ENCODE data around the gene LAMC2. TPM values are rescaled to one million over a fixed set of nuclear protein-coding genes. Genes with fewer than 3 reads are reported as not detected.
"Not testable (repeated sequence)": the region's sequence is repeated elsewhere in the genome, so short reads cannot be mapped to it uniquely, and the experiment has no call there.

The LAMC2 gene
- total and polyA plus RNA-seq, 10 of the 15 experiments (the other 5 are each of a cell fraction or from before 2014, with no cell fraction given) = 0.27 to 1.5 (median 0.92) TPM

GRCh38 chr1:183273984-183274383, 87.9 kb downstream of the LAMC2 start:
- H3K4me2 ChIP-seq (ENCODE audit: control insufficient read depth, insufficient read depth); FAIRE-seq; H3K4me1 ChIP-seq (ENCODE audit: control insufficient read depth, insufficient read depth, low read length); H3K79me2 ChIP-seq (ENCODE audit: control insufficient read depth, insufficient read depth, low read length); ATAC-seq; H3K36me3 ChIP-seq (ENCODE audit: control insufficient read depth in 2 of 2, insufficient read depth in 2 of 2, low read length in 1 of 2); BruUV-seq (replicated peaks); H2AFZ ChIP-seq (ENCODE audit: control insufficient read depth, low read depth, low read length); H3K27me3 ChIP-seq (replicated peaks in 1 of 2; ENCODE audit: control insufficient read depth in 2 of 2, insufficient read depth in 2 of 2, low read length in 1 of 2); H3K4me3 ChIP-seq; DNase-seq (ENCODE audit: low read depth, low spot score); H3K9ac ChIP-seq (ENCODE audit: control insufficient read depth, insufficient read depth, low read length); H3K27ac ChIP-seq (ENCODE audit: control insufficient read depth, insufficient read depth); H3K9me3 ChIP-seq (replicated peaks; ENCODE audit: control insufficient read depth, insufficient read depth, low read length); in situ Hi-C loops (cut with MboI); H4K20me1 ChIP-seq (ENCODE audit: control insufficient read depth, insufficient read depth): not testable (repeated sequence)
- ChIA-PET SMC1A (ENCODE audit: uncharacterized antibody, unreplicated experiment) (interaction anchor here (1.5 kb wide), 1 partner anchor 44 kb away, joined by 3 read pairs; no protein-coding TSS in a partner anchor), POLR2A (interaction anchor here (0.9 kb wide), 1 partner anchor 13 kb away, joined by 3 read pairs; no protein-coding TSS in a partner anchor), RAD21 (ENCODE audit: unreplicated experiment) (interaction anchor here (0.7 to 1.5 kb wide), 2 partner anchors 10 to 295 kb away, joined by 3 read pairs; no protein-coding TSS in a partner anchor), CTCF (interaction anchor here (1.1 kb wide), 1 partner anchor 9 kb away, joined by 3 read pairs; no protein-coding TSS in a partner anchor)
- intact Hi-C loops (cut with micrococcal nuclease; ENCODE audit: unreplicated experiment) = loop anchor here (2.0 to 10.0 kb wide), 2 partner anchors 59 to 311 kb away; no protein-coding TSS in a partner anchor
- TF ChIP-seq IKZF1 (conservative IDR thresholded peaks at IDR 0.05) = peak; percentile 41; the same call in 1 of the 2 replicates
- WGBS (ENCODE audit: insufficient coverage, insufficient replicate concordance, low lambda C conversion rate, missing lambda C conversion rate) = 46% methylated on average over 4 of the region's 4 CpGs

DNA sequence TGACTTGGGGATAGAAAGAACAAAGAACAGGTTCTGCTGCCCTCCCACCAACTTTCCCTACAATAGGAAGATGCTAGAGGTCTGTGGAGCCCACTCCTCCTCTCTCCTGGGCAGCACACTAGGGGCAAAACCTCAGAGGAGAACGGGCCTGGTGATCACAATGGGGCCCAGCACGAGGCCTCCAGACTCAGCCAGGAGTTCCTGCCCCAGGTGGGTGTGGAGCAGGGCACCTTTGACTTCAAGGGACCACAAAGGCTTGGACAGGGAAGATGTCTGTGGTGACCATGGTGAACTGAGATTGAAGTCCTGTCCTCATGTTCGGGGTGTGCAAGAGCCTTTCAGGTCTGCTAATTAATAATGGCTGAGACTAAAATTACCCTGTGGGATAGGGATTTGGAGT, 88.8 kb downstream of the LAMC2 start:
- no peak overlapping the region for H2AFZ ChIP-seq (ENCODE audit: control insufficient read depth, low read depth, low read length)
- ChIA-PET POLR2A (no interaction called here), SMC1A (ENCODE audit: uncharacterized antibody, unreplicated experiment) (interaction anchor here (1.6 kb wide), 1 partner anchor 80 kb away, joined by 3 read pairs; no protein-coding TSS in a partner anchor), CTCF (interaction anchor here (1.1 to 2.2 kb wide), 2 partner anchors 8 to 47 kb away, joined by 3 to 8 read pairs; no protein-coding TSS in a partner anchor), RAD21 (ENCODE audit: unreplicated experiment) (interaction anchor here (0.6 kb wide), 1 partner anchor 61 kb away, joined by 3 read pairs; no protein-coding TSS in a partner anchor)
- no peaks in the 10 kb centered on the region for H3K36me3 ChIP-seq (ENCODE audit: control insufficient read depth in 2 of 2, insufficient read depth in 2 of 2, low read length in 1 of 2)
- FAIRE-seq = no peak
- in situ Hi-C loops (cut with MboI) = no loop called here
- H3K79me2 ChIP-seq (ENCODE audit: control insufficient read depth, insufficient read depth, low read length) = no peaks in the 10 kb centered on the region
- intact Hi-C loops (cut with micrococcal nuclease; ENCODE audit: unreplicated experiment) = loop anchor here (10.0 kb wide), 1 partner anchor 60 kb away; no protein-coding TSS in a partner anchor
- H3K4me1 ChIP-seq (ENCODE audit: control insufficient read depth, insufficient read depth, low read length) = no peaks in the 10 kb centered on the region; the same call in 1 of the 2 replicates
- no TSS peak for BruUV-seq (replicated peaks)
- H3K27ac ChIP-seq (ENCODE audit: control insufficient read depth, insufficient read depth) = no peak overlapping the region
- no peak overlapping the region for H3K9ac ChIP-seq (ENCODE audit: control insufficient read depth, insufficient read depth, low read length)
- no peaks in the 10 kb centered on the region for H4K20me1 ChIP-seq (ENCODE audit: control insufficient read depth, insufficient read depth)
- ATAC-seq = no peak
- H3K27me3 ChIP-seq (replicated peaks in 1 of 2; ENCODE audit: control insufficient read depth in 2 of 2, insufficient read depth in 2 of 2, low read length in 1 of 2) = no peaks in the 10 kb centered on the region
- no peak overlapping the region for H3K4me3 ChIP-seq
- WGBS (ENCODE audit: insufficient coverage, insufficient replicate concordance, low lambda C conversion rate, missing lambda C conversion rate) = 0% methylated on average over 3 of the region's 3 CpGs
- H3K4me2 ChIP-seq (ENCODE audit: control insufficient read depth, insufficient read depth) = no peak overlapping the region
- DNase-seq (ENCODE audit: low read depth, low spot score) = no peak
- no peaks in the 10 kb centered on the region for H3K9me3 ChIP-seq (replicated peaks; ENCODE audit: control insufficient read depth, insufficient read depth, low read length)
- TF ChIP-seq RBBP5 (conservative IDR thresholded peaks at IDR 0.05) = no peak
- TF ChIP-seq, protein P1, sequence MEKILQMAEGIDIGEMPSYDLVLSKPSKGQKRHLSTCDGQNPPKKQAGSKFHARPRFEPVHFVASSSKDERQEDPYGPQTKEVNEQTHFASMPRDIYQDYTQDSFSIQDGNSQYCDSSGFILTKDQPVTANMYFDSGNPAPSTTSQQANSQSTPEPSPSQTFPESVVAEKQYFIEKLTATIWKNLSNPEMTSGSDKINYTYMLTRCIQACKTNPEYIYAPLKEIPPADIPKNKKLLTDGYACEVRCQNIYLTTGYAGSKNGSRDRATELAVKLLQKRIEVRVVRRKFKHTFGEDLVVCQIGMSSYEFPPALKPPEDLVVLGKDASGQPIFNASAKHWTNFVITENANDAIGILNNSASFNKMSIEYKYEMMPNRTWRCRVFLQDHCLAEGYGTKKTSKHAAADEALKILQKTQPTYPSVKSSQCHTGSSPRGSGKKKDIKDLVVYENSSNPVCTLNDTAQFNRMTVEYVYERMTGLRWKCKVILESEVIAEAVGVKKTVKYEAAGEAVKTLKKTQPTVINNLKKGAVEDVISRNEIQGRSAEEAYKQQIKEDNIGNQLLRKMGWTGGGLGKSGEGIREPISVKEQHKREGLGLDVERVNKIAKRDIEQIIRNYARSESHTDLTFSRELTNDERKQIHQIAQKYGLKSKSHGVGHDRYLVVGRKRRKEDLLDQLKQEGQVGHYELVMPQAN (conservative IDR thresholded peaks at IDR 0.05) = no peak
- TF ChIP-seq HDGF (IDR thresholded peaks at IDR 0.05) = no peak
- TF ChIP-seq RB1 (IDR thresholded peaks at IDR 0.05; ENCODE audit: borderline replicate concordance) = no peak
- TF ChIP-seq CREB1 (IDR thresholded peaks at IDR 0.05; ENCODE audit: low read depth) = no peak
- no peak for TF ChIP-seq POLR2A (IDR thresholded peaks at IDR 0.05; ENCODE audit: low read depth, low read length)
- no peak for TF ChIP-seq ZNF592 (IDR thresholded peaks at IDR 0.05)
